ENCODE measurements around the gene HEYL. TPM values are rescaled to one million over a fixed set of nuclear protein-coding genes. Genes with fewer than 3 reads are reported as not detected.

The HEYL gene
- total and polyA plus RNA-seq, 2 of the 8 experiments (the other 6 are each of a cell fraction or from before 2014, with no cell fraction given): 1.8 to 3.1 TPM

- TF ChIP-seq SIX5 (IDR thresholded peaks at IDR 0.05; ENCODE audit: low read depth, low read length) (no peak), CBX5 (IDR thresholded peaks at IDR 0.05; ENCODE audit: low read depth, low read length) (no peak), KDM1A (IDR thresholded peaks at IDR 0.05; ENCODE audit: borderline replicate concordance, low read length) (no peak), CHD2 (IDR thresholded peaks at IDR 0.05; ENCODE audit: low read length) (no peak), ASH2L (IDR thresholded peaks at IDR 0.05; ENCODE audit: low read length) (no peak), RNF2 (IDR thresholded peaks at IDR 0.05; ENCODE audit: borderline replicate concordance, low read depth, low read length, missing control alignments, poor library complexity, severe bottlenecking) (no peak), CBX8 (IDR thresholded peaks at IDR 0.05; ENCODE audit: borderline replicate concordance, low read depth, low read length) (no peak)
Observed at GRCh38 chr1:39655578-39656268, 16.3 kb upstream of the HEYL start (continued).
